IPS-NIHi11 (cell line): ENCODE measurements around the gene ZBTB25.

Experiments used
- DNase-seq: peaks from one replicate; pipeline ENCODE4 v3.0.0; 2012; ENCODE audit warnings: mixed read lengths, low spot score

Gene ZBTB25

DNA sequence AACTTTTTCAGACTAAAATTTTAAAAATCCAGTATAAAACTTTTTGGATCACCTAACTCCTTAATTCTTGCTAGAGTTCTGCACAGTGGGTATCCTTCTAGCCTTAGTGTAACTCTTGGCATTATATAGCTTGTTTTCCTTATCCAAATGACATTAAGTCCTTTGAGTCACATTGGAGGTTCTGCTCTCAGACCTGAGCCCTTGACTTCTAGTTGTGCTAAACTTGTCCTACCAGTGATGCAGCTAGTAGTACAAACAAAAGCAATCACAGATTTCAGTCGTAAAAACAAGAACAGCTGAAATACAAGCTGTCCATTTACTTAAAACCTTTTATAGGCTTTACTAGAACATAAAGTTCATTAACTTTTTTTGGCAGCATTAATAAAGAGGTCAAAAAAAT, 11.4 kb upstream of the ZBTB25 start:
- no peak for DNase-seq

DNA sequence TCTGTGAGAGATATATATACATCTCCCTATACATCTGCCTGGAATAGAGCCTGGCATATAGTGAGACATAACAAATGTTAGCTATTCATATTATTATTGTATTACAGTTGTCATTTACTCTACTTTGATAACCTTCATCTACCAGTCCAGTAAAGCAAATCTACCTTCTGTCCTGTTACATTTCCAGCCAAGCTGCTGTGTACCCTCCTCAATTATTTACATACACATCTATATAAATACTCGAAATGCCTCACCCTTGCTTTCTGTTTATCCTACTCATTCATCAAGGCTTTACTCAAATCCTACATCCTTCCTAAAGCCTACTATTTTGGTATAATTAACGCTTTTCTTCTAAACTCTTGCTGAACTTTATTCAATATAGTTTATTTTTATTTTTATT, 9.6 kb upstream of the ZBTB25 start:
- DNase-seq, result no peak

DNA sequence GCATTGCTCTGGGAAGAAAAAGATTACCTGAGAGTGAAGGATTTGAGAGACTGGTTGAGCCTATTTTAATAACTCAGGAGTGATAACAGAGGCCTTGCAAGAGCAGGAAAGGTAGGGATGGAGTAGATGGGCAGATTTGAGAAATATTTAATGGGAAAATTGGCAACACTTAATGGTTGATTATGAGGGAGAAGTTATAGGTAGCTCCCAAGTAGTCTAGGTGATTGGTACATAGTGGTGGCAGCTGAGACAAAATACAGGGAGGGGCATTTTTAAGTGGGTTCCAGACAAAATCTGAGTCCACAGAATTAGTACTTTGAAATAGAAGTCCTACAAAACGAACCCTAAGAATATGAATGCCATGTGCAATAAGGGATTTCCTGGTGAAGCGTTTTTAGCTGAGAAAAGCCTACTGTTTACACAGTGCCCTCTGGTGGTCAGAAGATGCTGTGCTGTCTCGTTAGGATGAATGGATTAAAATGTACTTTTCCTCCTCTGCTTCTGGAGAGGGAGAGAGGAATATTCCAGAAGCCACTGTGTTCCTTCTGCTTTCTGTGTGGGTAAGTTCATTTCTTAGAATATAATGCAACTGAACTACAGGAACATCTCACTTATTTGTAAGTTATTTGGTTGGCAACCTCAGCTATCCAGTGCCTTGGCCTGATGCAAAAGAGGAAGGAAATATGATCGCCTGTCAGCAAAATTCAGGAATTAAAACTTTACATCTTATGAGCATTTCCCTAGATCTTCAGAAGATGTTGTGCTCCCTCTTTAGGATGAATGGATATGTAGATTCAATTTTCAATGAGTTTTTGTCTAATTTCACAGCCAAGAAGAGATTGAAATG, 7.4 kb upstream of the ZBTB25 start:
- DNase-seq, result peak; percentile 47

DNA sequence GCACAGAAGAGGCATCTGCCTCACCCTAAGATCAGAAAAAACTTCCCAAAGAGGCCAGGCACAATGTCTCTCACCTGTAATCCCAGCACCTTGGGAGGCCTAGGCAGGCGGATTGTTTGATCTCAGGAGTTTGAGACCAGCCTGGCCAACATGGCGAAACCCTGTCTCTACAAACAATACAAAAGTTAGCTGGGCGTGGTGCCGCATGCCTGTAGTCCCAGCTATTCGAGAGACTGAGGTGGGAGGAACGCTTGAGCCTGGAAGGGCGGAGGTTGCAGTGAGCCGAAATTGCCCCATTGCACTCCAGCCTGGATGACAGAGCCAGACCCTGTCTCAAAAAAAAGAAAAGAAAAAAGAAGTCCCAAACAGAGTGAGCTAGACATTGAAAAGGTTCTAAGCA, 5.4 kb upstream of the ZBTB25 start:
- DNase-seq, result no peak

DNA sequence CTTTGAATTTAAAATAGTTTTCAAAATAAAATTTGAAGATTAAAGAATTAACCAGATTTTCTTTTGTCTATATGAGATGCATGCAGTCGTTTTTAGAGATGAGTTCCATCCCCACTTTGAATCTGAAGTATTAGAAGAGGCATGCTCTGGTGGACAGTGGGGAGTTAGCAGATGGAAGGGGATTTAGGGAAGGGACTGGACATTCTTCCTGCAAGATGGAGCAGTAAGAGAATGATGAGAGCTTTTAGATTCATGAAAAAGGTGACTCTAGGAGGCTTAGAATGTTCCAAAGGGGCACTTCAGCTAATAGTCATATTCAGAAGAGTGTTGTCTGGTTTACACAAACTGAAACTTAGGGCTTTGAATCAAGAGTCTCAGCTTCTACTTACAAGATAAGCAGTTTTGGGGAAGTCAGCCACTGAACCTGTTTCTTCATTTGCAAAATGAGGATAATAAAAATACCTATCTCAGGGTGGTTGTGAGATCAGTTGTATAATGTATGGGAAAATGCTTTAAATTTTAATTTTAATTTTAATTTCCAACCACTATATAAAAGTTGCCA, 4.7 kb upstream of the ZBTB25 start:
- DNase-seq, result no peak

DNA sequence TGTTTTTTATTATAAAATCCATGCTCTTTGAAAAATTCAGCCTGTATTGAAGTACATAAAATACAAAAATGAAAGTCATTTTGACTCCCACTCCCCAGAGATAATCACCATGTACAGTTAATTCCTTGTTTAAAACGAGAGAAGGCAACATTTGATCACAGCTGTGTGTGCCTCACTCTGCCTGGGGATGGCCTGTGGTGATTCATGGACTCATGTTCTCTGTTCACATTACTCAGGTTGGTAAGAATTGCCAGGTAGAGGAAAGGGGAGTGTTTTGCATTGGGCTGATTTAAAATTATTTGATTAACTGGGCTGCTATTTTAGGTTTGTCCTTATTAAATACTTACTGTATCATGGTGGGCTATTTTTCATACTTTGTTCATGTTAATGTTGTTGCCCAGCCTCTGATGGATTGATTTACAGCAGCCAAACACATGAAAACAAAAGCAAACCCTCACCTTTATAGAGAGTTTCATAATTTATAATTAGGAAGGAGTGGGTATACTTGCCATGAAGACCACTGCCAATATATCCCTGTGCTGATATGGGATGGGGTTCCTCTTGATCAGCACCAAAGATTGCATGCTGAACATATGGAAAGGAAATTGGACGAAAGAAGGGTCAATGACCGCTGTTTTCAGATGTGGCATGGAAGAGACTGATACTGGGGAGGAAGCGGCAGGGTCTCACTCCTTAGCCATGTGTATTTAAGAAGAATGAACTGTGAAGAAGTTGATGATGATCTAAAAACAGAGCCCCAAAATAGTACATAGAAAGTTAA, 3.9 kb upstream of the ZBTB25 start:
- no peak for DNase-seq

DNA sequence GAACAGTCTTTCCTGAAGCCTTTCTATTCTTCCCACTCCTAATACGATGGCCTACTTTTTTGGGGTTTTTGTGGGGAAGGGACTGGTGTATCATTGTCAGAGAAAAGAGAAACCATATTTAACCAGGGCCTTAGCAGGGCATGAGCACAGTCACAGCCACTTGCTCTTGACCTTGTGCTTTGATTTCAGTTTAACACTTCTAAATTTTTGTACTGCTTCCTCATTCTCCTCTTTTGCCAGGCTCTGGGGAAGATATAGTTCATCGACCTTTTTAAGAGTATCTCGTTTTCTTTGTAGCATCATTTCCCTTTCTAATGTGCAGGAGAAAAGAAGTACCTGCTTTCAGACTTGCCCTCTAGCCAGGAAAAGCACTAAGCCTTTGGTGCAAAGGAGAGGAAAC, 3.1 kb upstream of the ZBTB25 start:
- no peak for DNase-seq

DNA sequence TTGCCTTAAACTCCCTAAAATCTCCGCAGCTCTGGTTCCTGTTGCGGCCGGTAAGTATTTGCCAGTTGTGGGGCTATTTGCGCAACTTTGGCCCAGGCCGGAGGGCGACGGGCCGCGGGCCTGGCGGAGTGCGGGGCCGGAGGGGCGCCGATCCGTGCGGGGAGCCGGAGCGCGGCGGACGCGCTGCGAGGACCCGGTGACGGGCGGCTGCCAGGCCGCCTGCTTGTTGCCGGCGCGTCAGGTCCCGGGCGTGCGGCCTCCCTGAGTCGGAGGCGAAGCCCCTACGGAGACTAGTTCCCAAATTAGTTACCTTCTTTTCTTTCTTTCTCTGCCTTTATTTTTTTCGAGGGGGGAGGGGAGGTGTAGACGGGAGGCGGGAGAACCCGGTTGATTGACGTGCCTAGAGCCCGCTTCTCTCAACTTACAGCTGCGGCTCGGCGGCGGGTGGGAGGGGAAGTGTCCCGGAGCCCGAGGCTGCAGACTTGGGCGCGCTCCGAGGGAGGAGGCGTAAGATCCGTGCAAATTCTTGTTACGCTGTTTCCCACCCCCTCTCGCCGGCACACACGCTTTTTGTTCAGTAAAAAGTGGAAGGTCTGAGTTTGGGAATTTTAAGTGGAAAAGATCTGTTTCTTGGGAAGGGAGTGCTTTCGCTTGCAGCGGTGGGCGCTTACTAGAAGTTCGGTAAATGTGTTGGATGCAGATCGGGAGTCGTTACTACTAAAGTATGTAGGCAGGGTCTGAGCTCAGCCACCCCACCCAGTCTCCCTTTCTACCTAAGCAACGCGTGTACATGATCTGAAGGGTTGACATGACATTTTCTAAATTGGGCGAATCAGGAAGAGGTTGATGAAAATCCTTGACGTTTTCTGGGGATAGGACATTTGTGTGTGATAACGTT, 1.5 kb upstream of the ZBTB25 start:
- DNase-seq, result peak; percentile 87

DNA sequence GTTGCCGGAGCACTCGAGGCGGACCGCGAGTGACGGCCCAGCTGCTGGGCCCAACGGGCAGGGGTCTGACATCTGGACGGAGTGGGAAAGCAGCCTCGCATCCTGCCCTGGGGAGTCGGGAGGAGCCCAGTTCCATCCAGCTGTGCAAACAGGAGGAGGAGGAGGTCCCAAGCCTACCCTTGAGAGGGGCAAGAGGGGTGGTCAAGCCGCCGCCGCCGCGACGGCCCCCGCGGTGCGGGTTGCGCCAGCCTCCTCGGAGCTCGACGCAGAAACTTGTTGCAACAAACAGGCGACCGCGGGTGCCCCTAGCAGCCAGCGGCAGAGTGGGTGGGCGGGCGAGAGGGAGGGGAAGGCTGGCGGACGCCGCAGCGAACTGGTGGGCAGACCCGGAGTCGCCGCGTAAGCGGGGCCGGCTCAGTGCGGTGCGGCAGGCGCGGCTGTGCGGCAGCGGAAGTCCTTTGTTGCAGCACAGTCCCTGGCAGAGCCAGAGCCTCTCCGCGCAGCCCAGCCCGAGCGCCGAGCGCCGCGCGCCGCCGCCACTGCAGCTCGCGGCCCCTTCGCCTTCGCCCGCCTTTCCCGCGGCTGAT, 765 bp upstream of the ZBTB25 start, which contains the start of gene ZBTB1:
TSS of gene ZBTB1 (plus strand) at position 461 of the 587 bp plus-strand sequence. CDS start 16,735 bp downstream, outside the sequence.
- DNase-seq, result peak; percentile 76

DNA sequence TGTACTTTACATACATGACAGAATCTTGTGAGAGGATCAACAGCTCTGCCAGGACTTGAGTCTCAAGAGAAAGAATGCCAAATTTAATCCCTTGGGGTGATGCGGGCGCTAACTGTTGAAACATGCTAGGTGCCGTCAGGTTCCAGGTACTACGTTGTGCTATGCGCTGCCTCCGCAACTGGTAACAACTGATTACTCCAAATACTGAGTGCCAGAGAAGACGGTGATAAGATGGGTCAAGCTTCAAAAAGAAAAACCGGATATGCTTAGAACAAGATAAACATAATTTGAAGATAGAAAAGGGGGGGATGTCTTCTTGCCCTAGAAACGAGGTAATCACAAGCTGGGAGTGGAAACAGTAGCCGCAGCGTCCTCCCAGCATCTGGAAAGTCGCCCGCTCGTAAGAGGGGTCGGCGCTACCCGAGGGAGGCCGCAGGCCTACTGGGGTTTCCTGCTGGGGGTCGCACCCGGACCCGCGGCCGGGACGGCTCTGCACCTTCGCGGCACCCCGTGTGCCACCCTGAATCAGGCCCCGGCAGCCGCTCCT, 678 bp downstream of the ZBTB25 start:
- DNase-seq, result no peak

DNA sequence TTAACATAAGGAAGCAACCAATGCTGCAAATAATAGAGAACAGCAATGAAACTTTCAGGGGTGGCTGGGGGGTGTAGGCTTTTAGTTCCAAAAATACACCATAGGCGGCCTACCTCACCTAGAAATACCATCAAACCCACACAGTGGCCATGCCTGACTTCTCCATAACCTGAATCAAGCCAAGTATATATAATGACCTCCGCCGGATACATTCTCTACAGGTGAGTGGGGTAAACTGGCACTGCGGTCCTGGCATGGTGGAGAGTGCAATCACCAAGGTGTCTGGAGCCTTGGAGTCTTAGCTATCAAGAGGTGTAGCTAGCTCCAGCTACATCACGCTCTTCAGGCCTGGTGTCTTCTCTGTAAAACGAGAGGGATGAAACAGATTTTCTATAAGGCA, 1.2 kb downstream of the ZBTB25 start:
- no peak for DNase-seq

DNA sequence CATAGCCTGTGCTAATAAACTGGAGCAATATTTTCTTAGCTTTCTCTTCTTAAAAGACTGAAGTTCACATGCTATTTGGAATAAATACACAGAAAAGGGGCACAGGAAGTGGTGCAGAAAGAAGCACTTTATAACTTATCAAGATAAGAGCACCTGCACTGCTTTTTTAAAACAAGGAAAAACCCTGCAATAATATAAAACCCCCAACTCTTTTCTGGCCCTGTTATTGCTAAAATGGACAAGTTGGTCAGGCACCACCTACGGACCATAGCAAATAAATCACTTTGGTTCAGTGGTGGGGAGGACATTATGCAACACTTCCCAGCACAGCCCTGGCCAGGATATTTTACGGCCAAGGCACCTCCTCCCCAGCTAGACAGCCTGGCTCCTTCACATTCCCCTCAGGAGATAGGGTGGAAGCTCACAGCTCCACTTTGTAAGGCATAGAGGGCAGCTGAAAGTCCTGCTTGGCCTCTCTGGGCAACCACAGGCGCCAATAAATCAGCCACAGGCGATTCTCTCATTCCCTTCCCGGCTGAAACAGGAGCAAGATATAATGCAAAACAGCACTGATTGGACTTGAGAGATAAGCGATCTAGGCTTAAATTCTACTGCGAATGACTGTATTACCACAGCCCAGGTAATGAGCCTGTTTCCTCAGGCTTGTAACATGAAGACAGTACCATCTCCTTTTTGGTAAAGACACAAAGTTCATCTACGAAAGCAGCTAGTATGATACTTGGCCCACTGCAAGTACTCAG, 2.0 kb downstream of the ZBTB25 start:
- peak; percentile 13 for DNase-seq

DNA sequence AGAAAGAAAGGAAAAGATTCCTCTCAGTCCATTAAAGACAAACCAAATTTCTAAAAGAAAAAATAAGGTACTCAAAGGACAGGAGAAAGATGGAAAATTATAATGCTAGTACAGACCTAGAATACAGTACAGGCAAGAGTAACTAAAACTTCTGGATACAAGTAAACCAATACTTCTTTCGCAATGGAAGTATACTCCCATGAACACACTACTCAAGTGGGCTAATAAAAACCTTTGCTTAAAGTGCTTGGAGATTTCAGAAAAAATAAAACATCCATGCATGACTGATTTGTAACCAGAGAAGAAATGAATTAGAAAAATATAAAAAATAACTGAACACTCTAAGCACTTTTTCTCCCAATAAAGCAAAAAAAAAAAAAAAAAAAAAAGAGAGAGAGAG, 3.5 kb downstream of the ZBTB25 start:
- no peak for DNase-seq

DNA sequence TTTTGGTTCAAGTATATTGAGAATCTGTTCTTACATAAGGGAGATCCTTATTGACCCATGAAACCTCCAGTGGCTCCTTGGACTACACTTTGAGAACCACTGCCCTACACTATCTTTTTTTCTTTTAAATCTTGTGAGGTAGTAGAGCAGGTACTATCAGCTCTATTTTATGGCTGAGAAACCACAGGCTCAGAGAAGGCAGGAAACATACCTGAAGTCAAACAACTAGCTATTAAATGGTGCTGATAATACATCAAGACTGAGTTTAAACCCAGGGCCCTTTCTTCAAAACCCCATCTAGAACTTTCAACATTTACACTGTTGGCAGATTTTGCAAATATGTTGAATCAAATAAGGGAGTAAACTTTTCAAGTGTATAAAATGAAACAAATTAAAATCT, 6.9 kb downstream of the ZBTB25 start:
- no peak for DNase-seq

DNA sequence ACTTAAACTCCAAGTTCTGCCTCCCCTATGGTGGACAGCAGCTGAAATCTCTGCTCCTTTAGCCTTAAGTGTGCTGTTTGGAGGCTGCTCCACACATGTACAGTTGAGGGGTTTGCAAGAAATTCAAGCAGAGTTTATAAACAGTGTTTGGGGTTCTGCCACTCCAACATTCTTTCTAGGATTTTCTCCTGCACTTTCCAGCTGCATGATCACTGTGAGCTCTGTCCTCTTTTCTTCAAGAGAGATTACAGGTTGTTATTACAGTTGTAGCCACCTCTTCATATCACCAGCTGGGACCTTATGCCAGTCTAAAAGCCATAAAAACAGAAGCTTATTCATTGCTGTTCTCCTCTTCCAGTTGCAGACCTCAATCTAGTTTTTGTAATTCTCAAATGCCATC, 8.4 kb downstream of the ZBTB25 start:
- DNase-seq, result no peak

DNA sequence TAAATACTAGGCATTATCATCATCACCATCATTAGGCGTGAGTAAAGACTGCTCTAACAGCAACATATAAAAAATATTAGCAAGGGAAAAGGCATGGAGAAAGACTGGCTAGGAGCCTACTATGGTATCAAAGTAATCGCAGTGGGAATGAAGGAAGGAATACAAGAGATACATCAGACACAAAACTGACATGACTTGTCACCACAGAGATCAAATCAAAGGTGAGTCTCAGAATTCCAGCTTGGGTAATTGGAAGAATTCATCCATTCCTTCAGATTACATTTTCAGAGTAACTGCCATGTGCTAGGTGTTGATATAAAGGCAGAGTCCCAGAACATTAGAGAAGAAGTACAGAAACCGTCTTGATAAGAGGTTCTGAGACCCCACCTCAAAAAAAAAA, 10.2 kb downstream of the ZBTB25 start:
- DNase-seq, result no peak

DNA sequence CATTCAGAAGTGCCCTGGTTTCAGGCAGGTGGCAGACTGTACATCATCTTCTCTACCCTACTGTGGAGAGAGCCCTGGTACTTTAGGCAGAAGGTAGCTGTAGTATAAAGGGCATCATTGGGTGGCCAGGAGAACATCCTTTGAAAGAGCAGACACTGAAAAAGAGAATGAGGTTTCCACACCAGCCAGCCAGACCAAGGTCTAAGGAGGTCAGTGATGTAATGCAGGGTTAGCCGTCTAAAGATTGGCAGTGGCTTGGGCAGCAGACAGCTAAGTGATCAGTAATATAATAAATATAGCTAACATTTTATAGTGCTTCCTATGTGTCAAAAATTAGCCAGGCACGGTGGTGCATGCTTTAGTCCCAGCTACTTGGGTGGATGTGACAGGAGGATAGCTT, 12.0 kb downstream of the ZBTB25 start:
- DNase-seq, result no peak

DNA sequence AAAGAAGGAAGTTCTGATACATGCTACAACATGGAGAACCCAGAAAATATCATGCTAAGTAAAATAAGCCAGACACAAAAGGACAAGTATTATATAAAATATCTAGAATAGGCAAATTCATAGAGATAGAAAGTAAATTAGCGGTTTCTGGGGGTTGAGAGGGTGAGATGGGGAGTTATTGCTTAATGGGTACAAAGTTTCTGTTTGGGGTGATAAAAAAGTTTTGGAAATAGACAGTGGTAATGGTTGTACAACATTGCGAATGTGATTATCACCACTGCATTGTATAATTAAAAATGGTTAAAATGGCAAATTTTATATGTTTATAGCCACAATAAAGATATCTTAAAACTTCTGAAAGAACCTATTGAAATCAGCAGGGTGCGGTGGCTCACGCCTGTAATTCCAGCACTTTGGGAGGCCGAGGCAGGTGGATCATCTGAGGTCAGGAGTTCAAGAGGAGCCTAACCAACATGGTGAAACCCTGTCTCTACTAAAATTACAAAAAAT, 15.0 kb downstream of the ZBTB25 start:
- DNase-seq, result no peak

DNA sequence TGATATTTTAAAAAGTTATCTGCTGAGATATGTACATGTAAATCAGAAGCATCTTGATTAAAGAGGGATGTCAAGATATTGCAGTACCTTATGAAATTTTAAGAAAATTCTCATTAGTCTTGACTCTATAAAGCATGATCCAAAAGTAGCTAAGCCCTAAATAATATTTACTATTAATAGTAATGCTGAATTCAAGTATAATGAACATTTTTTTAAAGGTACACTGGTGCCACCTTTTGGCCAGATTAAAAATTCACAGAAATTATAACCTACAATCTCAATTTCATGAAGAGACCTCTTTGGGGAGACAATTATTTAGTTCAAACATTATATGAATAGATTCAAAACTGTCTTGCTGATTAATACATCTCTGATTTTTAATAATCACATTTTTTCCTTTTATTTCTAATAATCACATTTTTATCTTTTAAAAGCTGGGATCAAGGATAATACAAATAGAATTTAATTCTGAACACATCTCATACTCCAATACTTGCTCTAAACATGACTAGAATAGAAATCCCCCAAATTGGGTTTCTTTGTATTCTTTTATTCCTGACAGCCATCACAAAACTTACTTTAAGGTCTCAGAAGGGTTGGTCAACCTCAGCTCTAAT, 24.9 kb downstream of the ZBTB25 start:
- DNase-seq, result no peak

DNA sequence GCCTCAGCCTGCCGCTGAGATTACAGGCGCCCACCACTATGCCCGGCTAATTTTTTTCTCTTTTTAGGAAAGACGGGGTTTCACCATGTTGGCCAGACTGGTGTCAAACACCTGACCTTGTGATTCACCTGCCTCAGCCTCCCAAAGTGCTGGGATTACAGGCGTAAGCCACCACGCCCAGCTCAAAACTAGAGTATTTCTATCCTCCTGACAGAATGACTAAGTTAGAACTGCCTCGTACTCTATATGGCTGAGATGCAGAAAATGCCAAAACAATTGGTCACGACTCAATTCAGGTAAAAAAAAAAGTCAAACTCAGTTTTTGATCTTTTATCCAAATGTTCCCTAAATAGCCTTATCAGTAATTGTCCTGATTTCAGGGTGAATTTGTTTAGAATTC, 27.2 kb downstream of the ZBTB25 start:
- no peak for DNase-seq
